Dedifferentiated amniotic fluid mesenchymal stem cell (primary cell): Measurements from ENCODE around the gene FAM78B.

Experiments
- DNase-seq: peaks from one replicate; pipeline ENCODE4 v3.0.0-alpha.2; 2016; ENCODE audit errors: extremely low spot score

The FAM78B gene

DNA sequence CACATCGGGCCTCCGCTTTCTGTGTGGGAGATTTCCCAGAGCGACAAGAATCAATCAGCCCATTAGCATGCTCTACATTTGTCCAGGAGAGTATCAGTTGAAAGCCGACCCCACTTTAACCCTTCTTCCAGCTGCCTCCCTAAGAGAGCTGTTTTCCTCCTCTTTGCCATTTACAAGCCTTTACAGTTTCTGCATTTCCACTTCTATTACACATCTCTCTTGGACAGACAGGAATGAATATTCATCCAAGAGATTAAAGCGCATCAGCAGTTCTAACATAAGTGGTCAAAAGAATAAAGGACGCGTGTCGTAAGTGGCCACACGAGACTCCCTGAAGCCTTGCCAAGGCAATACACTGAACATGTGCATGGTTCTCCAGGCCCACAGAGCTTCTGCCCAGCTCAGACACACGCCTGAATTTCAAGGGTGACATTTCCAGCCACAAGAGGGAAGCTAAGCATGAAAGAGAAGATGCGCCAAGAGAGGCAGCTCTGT is 47.3 kb downstream of the FAM78B start:
- no peak for DNase-seq

GRCh38 chr1:166117776-166118175 is 49.0 kb downstream of the FAM78B start:
- DNase-seq = no peak

DNA sequence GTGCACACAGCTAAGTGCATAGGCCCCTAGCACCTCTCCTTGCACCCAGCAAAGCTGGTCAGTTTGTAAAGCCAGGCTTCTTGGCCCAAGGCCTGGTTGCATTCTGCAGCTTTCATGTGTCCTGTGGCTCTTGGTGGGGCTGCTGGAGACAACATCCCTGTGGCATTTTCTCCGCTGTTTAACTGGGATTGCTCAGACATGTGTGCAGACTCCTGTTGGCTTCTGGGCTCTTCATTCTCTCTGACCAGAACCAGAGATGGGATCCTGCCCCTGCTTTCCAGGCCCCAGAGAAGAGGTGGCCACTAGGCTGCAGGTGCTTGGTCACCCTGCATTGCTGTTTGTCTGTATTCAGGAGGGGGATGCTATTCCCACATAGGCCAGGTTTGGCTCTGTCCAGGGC is 50.8 kb downstream of the FAM78B start:
- no peak for DNase-seq

DNA sequence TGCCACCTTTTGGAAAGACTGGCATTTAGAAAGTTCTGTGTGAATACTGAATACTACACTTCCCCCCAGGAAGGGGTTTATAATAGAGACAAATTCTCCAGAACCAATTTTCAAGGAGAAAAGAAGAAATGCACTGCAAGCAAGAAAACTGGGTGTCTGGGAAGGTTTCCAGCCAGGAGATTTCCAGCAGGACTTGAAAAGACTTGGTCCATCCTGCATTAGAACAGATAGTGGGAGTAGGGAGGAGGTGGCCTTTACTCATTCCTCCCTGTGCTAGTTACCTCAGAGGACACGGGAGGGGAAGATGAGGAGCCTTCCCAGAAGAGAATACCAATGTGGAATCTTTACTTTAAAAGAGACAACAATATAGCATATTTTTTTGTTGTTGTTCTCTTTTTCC is 52.4 kb downstream of the FAM78B start:
- DNase-seq = no peak

GRCh38 chr1:166113630-166114029 is 53.2 kb downstream of the FAM78B start:
- no peak for DNase-seq

GRCh38 chr1:166113031-166113430 is 53.8 kb downstream of the FAM78B start:
- no peak for DNase-seq

DNA sequence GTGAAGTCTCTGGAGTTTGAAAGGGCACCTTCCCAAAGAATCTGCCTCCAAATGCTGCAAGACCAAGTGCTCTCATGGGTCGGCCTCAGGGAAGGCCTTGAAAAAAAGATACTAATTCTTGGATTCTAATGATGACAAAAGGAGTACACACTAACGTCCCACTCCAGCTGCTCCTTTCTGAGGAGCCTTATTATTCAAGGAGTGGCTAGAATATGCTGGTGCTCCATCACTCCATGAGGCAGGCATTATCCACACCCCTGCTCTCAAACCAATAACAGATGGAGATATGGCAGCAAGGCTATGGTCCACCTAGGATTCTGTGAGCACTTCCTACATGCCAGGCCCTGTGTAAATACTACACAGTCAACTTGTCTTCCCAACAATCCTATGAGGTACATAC is 54.4 kb downstream of the FAM78B start:
- no peak for DNase-seq

- no peak for DNase-seq
Observed at GRCh38 chr1:166111430-166111829, 55.4 kb downstream of the FAM78B start.

GRCh38 chr1:166090244-166090643 is 76.6 kb downstream of the FAM78B start:
- no peak for DNase-seq

- no peak for DNase-seq
Observed at GRCh38 chr1:166089804-166090203, 77.0 kb downstream of the FAM78B start.

DNA sequence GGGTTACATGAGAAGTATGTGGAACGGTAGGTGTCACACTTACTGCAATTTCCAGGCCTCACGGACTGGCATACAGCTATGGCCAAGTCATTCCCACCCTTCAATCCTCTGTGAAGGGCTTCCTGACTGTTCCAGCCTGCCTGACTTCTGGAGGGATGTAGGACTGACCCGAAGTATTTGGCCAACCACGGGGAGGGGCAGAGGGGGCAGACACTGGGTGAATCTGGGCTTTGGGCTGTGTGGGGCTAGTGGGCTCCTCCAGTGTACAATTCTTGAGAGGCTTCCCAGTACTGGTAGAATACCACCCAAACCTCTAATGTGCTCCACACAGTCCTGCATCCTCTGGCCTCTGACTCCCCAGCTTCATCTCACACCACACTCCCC is 78.2 kb downstream of the FAM78B start:
- no peak for DNase-seq

- no peak for DNase-seq
Observed at GRCh38 chr1:166087734-166088571, 78.8 kb downstream of the FAM78B start.

GRCh38 chr1:166086113-166086883 is 80.5 kb downstream of the FAM78B start:
- no peak for DNase-seq

DNA sequence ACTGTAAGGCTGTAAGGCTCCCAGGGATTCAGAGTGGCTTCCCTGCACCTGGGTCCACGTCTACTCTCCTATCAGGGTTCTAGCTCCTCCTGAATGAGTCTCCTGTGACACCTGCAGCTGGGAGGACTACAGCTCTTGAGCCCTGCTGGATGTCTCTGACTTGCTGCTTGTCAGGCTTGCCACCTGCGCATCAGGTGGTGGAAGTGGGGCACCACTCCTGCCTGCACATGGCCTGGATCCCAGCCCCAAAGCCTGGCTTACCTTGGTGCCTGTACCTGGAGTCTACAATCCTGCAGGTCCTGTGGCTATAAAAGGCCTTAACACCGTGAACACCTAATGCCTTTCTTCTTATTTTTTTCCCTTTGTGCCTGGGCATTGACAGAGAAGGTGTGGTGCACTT is 82.2 kb downstream of the FAM78B start:
- DNase-seq = no peak

DNA sequence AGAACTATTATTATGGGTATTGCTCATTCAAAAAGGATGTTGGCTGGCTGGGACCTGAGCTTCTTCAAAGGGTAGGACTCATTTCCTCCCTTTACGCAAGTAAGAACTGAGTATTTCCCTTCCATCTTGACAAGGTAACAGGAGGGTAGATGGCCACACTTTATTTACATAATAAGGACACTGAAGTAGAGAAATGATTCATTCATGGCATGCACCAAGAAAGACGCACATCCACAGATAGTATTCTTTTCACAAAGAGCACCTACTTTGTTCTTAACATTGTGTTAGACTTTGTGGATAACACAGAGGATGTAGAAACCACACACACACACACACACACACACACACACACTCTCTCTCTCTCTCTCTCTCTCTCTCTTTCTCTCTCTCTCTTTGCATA is 82.9 kb downstream of the FAM78B start:
- no peak for DNase-seq

DNA sequence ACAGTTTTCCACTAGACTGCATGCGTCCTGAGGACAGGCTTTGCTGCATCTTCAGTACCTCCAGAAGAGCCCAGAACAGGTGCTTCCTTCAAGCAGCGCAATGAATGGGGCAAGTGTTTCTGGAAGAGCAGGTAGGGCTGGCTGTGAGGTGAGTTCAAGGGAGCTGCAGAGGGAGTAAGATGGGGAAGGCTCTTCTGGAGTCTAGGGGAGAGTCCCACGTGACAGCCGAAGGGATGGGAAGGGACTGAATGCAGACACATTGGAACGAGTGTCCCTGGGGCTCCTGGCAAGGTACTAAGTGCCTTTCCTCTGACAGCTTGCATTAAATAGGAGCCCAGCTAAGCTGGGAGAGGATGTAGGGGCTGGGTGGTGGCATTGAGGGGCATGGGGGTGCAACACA is 84.2 kb downstream of the FAM78B start:
- no peak for DNase-seq

GRCh38 chr1:166080967-166081870 is 85.6 kb downstream of the FAM78B start:
- no peak for DNase-seq

- DNase-seq = no peak
Observed at GRCh38 chr1:166080277-166080966, 86.4 kb downstream of the FAM78B start.

- DNase-seq = no peak
Observed at GRCh38 chr1:166079276-166079675, 87.5 kb downstream of the FAM78B start.

DNA sequence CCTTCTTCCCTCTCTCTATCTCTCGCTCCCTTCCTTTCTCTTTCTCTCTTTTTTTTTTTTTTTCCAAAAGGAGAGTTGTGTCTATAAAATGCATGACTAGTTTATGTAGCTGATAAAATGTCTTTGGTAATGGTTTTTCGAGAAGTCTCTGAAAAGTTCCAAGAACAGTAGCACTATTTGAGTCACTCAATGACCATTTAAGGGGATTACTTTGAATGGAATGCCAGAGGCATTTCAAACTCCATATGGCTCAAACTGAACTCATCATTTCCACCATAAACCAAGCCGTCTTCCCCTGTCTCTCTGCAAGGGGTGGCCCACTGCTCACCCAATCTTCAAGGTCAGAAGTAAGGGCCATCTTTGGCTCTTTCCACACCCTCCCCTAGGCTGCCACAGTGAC is 93.3 kb downstream of the FAM78B start:
- DNase-seq = no peak

GRCh38 chr1:166069390-166069789 is 97.4 kb downstream of the FAM78B start:
- no peak for DNase-seq
